Endothelial cell of hepatic sinusoid (primary cell): ENCODE measurements around the gene PTPRN.
"Not testable (repeated sequence)": the region's sequence is repeated elsewhere in the genome, so short reads cannot be mapped to it uniquely, and the experiment has no call there.

Experiments used
- in situ Hi-C: cut with HindIII; loops from 2 replicates; pipeline ENCODE4 v1.10.0; 2017; ENCODE audit warnings: low sequenced_read_pairs

PTPRN gene

GRCh38 chr2:219272356-219272755, 36.8 kb downstream of the PTPRN start:
- in situ Hi-C loops = no loop called here

DNA sequence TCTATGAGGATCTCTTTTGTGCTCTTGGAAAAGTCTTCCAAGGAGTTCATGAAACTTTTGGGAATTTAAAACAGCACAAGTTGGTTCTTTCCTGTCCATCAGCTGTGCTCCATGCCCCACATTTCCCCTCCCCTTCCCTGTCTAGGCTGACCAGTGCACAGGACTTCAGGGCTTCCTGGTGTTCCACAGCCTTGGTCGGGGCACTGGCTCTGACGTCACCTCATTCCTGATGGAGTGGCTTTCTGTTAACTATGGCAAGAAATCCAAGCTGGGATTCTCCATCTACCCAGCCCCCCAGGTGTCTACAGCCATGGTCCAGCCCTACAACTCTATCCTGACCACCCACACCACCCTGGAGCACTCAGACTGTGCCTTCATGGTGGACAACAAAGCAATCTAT, 38.2 kb downstream of the PTPRN start:
- in situ Hi-C loops = no loop called here

GRCh38 chr2:219270055-219270372, 39.2 kb downstream of the PTPRN start:
- in situ Hi-C loops = no loop called here

GRCh38 chr2:219269362-219270054, 39.7 kb downstream of the PTPRN start:
- in situ Hi-C loops = no loop called here

DNA sequence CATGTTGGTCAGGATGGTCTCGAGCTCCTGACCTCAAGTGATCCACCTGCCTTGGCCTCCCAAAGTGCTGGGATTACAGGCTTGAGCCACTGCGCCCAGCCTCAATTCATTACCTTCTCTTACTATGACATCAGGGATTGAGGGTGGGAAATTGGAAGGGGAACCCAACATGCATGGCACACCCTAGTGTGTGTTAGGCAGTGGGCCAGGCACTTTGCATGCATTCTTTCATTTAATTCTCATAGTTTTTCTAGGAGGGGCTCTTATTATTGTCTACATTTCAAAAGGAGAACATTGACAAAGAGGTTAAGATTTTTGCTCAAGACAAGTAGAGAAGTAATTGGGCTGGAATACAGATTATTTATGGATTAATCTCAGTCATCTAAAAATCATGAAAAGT, 40.9 kb downstream of the PTPRN start:
- in situ Hi-C loops = no loop called here

DNA sequence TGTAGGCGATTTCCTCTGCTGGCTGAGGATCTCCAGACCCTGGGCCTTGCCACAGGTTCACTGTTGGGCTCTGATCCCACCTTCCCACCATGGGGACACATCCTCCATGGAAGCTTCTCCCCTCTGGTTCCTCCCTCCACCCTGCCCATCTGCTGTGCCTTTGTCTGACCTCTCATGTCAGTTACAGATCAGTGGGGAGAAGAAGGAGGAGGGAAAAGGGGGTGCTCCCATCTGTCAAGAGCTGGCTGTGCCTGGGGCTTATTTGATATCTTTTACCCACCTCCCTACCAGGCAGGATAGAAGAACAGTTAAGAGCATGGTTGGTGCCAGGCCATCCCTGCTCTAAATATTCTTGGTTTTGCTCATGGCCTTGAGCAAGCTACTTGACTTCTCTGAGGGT, 42.3 kb downstream of the PTPRN start:
- in situ Hi-C loops = no loop called here

DNA sequence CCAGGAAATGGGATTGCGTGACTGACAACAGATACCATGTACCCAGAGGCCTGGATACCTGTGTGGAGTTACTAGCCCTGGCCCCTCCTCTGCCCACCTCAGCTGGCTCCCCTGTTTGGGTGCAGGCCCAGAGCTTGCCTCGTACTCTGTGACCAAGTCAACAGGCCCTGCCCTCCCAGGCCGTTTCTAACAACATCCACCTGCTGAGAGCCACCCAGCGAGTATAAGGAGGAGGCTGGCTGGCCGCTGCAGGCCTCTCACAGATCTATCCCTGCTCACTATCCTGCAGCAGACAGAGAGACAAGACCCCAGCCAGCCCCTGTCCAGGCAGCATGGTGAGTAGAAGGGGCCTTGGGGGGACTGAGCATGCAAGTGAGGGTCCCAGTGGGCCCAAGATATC, 43.0 kb downstream of the PTPRN start:
- in situ Hi-C loops = no loop called here

GRCh38 chr2:219261024-219261855, 48.0 kb downstream of the PTPRN start:
- in situ Hi-C loops = no loop called here

DNA sequence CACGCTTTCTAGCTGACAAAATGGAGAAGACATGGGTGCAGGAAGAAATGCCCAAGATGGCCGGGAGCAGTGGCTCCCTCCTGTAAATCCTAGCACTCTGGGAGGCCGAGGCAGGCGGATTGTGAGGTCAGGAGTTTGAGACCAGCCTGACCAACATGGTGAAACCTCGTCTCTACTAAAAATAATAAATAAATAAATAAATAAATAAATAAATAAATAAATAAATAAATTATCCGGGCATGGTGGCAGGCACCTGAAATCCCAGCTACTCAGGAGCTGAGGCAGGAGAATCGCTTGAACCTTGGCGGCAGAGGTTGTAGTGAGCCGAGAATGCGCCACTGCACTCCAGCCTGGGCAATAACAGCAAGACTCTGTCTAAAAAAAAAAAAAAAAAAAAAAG, 50.3 kb downstream of the PTPRN start:
- in situ Hi-C loops = not testable (repeated sequence)

DNA sequence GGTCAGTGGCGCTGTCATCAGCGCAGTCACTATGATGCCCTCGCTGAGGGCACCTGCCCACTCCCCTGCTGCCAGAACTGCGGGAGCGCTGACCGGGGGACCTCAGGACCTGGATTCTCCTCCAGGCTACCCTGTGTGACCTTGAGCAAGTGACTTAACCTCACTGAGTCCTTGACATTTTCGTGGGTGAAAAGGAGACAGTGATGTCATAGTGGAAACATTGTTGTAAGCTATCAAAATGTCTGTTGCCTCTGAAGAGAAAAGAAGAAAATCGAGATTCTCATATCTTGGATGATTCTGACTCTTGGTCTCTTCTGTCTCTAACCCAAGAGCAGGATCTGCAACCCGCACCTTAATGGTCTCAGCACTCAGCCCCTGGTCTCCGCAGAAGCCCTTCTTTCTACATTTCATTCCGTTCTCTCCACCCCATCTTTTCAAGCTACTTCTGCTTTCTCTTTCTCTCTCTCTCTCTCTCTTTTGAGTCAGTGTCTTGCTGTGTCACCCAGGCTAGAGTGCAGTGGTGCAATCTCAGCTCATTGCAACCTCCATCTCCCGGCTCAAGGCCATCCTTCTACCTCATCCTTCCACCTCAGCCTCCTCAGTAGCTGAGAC, 54.5 kb downstream of the PTPRN start:
- in situ Hi-C loops = no loop called here

GRCh38 chr2:219253753-219254589, 55.2 kb downstream of the PTPRN start, which contains the start of gene TUBA4A:
Gene TUBA4A (minus strand): TSS chr2:219253918. CDS start chr2:219253858, 60 bp downstream.
- in situ Hi-C loops = no loop called here

DNA sequence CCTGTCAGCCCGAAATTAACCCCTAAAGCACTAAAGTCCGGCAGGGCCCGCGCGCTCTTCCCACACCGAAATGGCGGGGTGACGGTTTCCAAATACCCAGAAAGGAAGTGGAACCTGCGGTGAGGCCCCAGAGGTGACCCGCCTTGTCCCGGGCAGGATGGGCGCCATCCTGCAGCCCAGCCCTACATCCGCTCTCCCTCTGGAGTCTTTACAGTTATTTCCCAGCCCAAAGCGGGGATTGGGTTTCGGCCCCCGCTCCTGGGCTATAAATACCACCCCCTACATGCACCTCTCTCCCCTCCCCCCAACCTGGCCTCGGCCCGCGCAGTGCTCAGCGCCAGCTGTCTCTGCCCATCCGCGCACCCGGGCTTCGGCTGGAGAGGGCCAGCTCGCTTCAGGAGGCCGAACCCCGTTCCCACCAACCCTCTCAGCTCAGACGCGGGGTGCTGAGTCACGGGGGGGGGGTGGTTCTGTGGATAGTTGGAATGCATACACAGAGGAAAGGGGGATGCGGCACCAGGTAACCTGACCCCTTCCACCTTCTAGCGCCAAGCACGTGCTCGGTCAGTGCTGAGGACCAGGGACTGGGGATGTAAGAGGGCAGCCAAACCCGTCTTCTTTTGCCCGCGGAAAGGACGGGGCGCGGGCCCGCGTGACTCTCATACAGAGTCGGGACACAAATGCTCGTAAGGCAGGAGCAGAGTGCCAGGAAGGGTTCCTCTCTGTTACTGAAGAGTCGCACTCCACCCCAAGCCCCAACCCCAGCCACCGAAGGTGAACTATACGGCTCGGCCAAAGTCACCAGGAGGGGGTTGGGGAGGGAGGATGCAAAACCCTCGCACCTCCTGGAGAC, 56.1 kb downstream of the PTPRN start, which contains the start of gene TUBA4B:
Gene TUBA4B, plus strand, starts transcription at position 344 of the 853 bp plus-strand sequence. Its CDS starts 165 bp downstream, at position 509.
- in situ Hi-C loops = no loop called here

- in situ Hi-C loops = no loop called here
Measured at GRCh38 chr2:219252570-219252899, 56.7 kb downstream of the PTPRN start.

- in situ Hi-C loops = no loop called here
Measured at GRCh38 chr2:219252084-219252483, 57.1 kb downstream of the PTPRN start.

DNA sequence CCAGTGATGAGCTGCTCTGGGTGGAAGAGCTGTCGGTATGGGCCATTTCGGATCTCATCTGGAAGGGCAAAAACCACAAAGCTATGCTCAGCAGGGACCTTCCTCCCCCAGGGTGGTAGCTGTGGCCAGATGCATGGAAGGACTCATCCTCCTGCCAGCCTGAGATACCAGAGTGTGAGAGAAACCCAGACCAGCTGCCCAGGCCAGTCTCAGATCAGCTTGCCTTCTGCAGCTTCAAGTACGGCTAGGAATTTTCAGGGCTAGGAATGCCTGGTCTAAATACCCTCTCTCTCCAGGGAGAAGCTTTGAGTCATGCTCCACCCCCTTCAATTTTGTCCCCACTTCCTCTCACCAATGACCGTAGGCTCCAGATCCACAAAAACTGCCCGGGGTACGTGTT, 57.5 kb downstream of the PTPRN start:
- in situ Hi-C loops = no loop called here

DNA sequence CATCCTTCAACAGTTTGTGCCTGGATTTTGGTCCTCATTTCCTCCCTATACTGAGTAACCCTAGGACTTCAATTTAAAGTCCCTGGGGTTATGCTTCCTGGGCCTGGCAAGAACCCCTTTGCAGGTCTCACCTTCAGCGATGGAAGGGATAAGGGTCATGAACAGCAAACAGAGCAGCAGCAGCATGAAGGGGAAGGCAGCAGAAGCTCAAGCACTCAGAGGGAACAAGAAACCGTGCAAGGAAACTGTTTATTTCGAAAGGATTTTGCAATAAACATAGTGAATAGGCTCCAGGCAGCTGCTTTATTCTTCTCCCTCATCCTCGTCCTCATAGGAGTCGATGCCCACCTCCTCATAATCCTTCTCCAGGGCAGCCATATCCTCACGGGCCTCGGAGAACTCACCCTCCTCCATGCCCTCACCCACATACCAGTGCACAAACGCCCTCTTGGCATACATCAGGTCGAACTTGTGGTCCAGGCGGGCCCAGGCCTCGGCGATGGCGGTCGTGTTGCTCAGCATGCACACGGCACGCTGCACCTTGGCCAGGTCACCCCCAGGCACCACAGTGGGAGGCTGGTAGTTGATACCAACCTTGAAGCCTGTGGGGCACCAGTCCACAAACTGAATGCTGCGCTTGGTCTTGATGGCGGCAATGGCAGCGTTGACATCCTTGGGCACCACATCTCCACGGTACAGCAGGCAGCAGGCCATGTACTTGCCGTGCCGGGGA, 59.0 kb downstream of the PTPRN start:
- in situ Hi-C loops = no loop called here

DNA sequence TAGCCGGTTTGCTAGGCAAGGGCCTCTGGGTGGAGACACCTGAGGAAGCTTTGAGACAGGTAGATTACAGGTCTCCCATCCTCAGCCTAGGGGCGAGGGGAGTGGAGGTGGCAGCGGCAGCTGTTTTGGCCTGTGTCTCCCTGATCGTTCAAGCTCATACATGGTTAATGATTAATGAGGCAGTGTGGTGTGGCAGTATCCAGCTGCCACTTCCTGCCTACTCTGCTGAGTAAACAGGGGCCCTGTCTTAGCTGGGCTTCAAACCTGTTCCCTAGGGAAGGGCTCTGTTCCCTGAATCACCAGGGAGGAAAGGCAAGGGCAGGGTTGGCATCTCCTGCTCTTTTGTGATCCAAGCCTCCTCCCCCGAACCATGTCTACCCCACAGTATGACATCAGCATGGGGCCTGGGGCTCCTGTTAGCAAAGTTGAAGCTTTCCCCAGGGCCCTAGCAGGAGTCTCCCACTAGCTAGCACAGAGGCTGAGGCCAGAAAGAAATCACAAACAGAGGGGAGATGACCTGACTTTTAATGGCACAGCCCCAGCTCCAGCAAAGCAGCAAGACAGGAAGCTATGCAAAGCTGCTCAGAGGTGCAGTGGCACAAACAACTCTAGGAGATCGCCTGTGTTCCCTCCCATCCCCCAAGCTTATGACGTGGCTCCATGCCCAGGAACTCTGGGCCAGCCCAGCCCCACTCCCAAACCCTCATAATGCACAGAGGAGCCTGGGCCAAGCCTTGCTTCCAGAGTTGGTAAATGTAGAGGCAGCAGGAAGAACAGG, 59.8 kb downstream of the PTPRN start:
- in situ Hi-C loops = loop anchor here (5.0 kb wide), 1 partner anchor 48 kb away; no protein-coding TSS in a partner anchor

DNA sequence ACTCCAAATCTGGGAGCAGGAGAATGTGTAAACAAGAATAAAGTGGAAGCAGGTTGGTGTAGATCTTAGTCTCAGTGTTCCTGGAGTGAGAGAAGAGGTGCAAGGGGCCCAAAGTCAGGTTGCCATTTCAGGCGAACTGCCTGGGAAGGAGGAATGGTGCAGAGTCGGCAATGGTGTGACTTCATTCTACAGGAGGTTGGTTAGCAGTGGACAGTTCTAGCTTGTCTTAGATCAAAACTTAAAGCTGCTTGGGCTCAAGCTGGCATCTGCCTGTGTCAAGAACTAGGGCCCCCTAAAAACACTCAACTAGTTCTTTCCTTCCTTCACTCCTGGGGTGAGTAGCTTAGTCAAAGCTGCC, 60.4 kb downstream of the PTPRN start:
- in situ Hi-C loops = loop anchor here (5.0 kb wide), 1 partner anchor 48 kb away; no protein-coding TSS in a partner anchor
